HEK293 (cell line): ENCODE data around the gene ATP5MC2.

Source experiments
- GLIS1 ChIP-seq: fragments of 450-650 bp; formaldehyde crosslinking; IDR thresholded peaks from 2 replicates; pipeline ENCODE4 v1.5.1; 2016; ENCODE audit warnings: missing biosample characterization, missing genetic modification characterization
- GLIS2 ChIP-seq: fragments of 450-650 bp; formaldehyde crosslinking; IDR thresholded peaks from 2 replicates; pipeline ENCODE4 v1.5.1; 2016; ENCODE audit warnings: missing biosample characterization, missing genetic modification characterization
- KLF16 ChIP-seq: fragments of 450-650 bp; formaldehyde crosslinking; IDR thresholded peaks from 2 replicates; pipeline ENCODE4 v1.5.1; 2017; ENCODE audit warnings: missing biosample characterization, missing genetic modification characterization
- PRDM1 ChIP-seq: fragments of 450-650 bp; formaldehyde crosslinking; IDR thresholded peaks from 2 replicates; pipeline ENCODE4; 2016; ENCODE audit warnings: missing biosample characterization, missing genetic modification characterization
- SCRT1 ChIP-seq: fragments of 450-650 bp; formaldehyde crosslinking; IDR thresholded peaks from 2 replicates; pipeline ENCODE4 v1.5.1; 2016; ENCODE audit warnings: missing biosample characterization, missing genetic modification characterization, borderline replicate concordance
- SCRT2 ChIP-seq: fragments of 450-650 bp; formaldehyde crosslinking; IDR thresholded peaks from 2 replicates; pipeline ENCODE4 v1.5.1; 2016; ENCODE audit warnings: missing biosample characterization, missing genetic modification characterization
- SETDB1 ChIP-seq: IDR thresholded peaks from one replicate; pipeline ENCODE4 v1.6.1; 2017; ENCODE audit warnings: mild to moderate bottlenecking, low read length, moderate library complexity, mixed read lengths; ENCODE audit not compliant: insufficient read length
- TRIM28 ChIP-seq: IDR thresholded peaks from 2 replicates; pipeline ENCODE4 v1.6.1; 2011; ENCODE audit warnings: low read length, control low read depth, borderline replicate concordance
- YY2 ChIP-seq: fragments of 450-650 bp; formaldehyde crosslinking; IDR thresholded peaks from 2 replicates; pipeline ENCODE4 v1.5.1; 2016; ENCODE audit warnings: missing biosample characterization, missing genetic modification characterization
- ZBTB8A ChIP-seq: fragments of 450-650 bp; formaldehyde crosslinking; IDR thresholded peaks from 2 replicates; pipeline ENCODE4 v1.5.1; 2016; ENCODE audit warnings: missing biosample characterization, missing genetic modification characterization
- ZNF121 ChIP-seq: fragments of 450-650 bp; formaldehyde crosslinking; IDR thresholded peaks from 2 replicates; pipeline ENCODE4 v1.5.1; 2016; ENCODE audit warnings: missing biosample characterization, missing genetic modification characterization
- ZNF132 ChIP-seq: fragments of 450-650 bp; formaldehyde crosslinking; IDR thresholded peaks from 2 replicates; pipeline ENCODE4 v1.5.1; 2017; ENCODE audit warnings: missing biosample characterization, missing genetic modification characterization, borderline replicate concordance
- ZNF140 ChIP-seq: fragments of 450-650 bp; formaldehyde crosslinking; IDR thresholded peaks from 2 replicates; pipeline ENCODE4 v1.5.1; 2016; ENCODE audit warnings: missing biosample characterization, missing genetic modification characterization
- ZNF16 ChIP-seq: fragments of 450-650 bp; formaldehyde crosslinking; IDR thresholded peaks from 2 replicates; pipeline ENCODE4 v1.5.1; 2016; ENCODE audit warnings: low read depth, missing biosample characterization, missing genetic modification characterization
- ZNF19 ChIP-seq: fragments of 450-650 bp; formaldehyde crosslinking; IDR thresholded peaks from 2 replicates; pipeline ENCODE4; 2016; ENCODE audit warnings: missing biosample characterization, missing genetic modification characterization, low read depth
- ZNF211 ChIP-seq: fragments of 450-650 bp; formaldehyde crosslinking; IDR thresholded peaks from 2 replicates; pipeline ENCODE4 v1.5.1; 2016; ENCODE audit warnings: low read depth, missing biosample characterization, missing genetic modification characterization
- ZNF248 ChIP-seq: fragments of 450-650 bp; formaldehyde crosslinking; IDR thresholded peaks from 2 replicates; pipeline ENCODE4 v1.5.1; 2017; ENCODE audit warnings: missing biosample characterization, missing genetic modification characterization
- ZNF423 ChIP-seq: fragments of 450-650 bp; formaldehyde crosslinking; IDR thresholded peaks from 2 replicates; pipeline ENCODE4 v1.5.1; 2016; ENCODE audit warnings: missing biosample characterization, missing genetic modification characterization
- ZNF473 ChIP-seq: fragments of 450-650 bp; formaldehyde crosslinking; IDR thresholded peaks from 2 replicates; pipeline ENCODE4 v1.5.1; 2017; ENCODE audit warnings: missing biosample characterization, missing genetic modification characterization
- ZNF514 ChIP-seq: fragments of 450-650 bp; formaldehyde crosslinking; IDR thresholded peaks from 2 replicates; pipeline ENCODE4 v1.5.1; 2016; ENCODE audit warnings: missing biosample characterization, missing genetic modification characterization
- ZNF600 ChIP-seq: fragments of 450-650 bp; formaldehyde crosslinking; IDR thresholded peaks from 2 replicates; pipeline ENCODE4 v1.5.1; 2016; ENCODE audit warnings: missing biosample characterization, missing genetic modification characterization
- ZNF629 ChIP-seq: fragments of 450-650 bp; formaldehyde crosslinking; IDR thresholded peaks from 2 replicates; pipeline ENCODE4 v1.5.1; 2017; ENCODE audit warnings: missing biosample characterization, missing genetic modification characterization
- ZNF654 ChIP-seq: fragments of 450-650 bp; formaldehyde crosslinking; IDR thresholded peaks from 2 replicates; pipeline ENCODE4 v1.5.1; 2016; ENCODE audit warnings: low read depth, missing biosample characterization, missing genetic modification characterization
- ZNF670 ChIP-seq: fragments of 450-650 bp; formaldehyde crosslinking; IDR thresholded peaks from 2 replicates; pipeline ENCODE4 v1.5.1; 2016; ENCODE audit warnings: missing biosample characterization, missing genetic modification characterization, low read depth
- ZNF76 ChIP-seq: fragments of 450-650 bp; formaldehyde crosslinking; IDR thresholded peaks from 2 replicates; pipeline ENCODE4; 2016; ENCODE audit warnings: low read depth, missing biosample characterization, missing genetic modification characterization, borderline replicate concordance
- ZNF776 ChIP-seq: fragments of 450-650 bp; formaldehyde crosslinking; IDR thresholded peaks from 2 replicates; pipeline ENCODE4 v1.5.0; 2017; ENCODE audit warnings: missing biosample characterization, missing genetic modification characterization, borderline replicate concordance
- ZNF777 ChIP-seq: fragments of 450-650 bp; formaldehyde crosslinking; IDR thresholded peaks from 2 replicates; pipeline ENCODE4 v1.5.1; 2017; ENCODE audit warnings: missing biosample characterization, missing genetic modification characterization, borderline replicate concordance
- ZSCAN30 ChIP-seq: fragments of 450-650 bp; IDR thresholded peaks from 2 replicates; pipeline ENCODE4 v1.5.1; 2018; ENCODE audit warnings: missing biosample characterization, mild to moderate bottlenecking, missing genetic modification characterization, moderate library complexity
- TF ChIP-seq, protein P1 (sequence below): fragments of 450-650 bp; formaldehyde crosslinking; IDR thresholded peaks from 2 replicates; pipeline ENCODE4 v1.5.1; 2016; ENCODE audit warnings: missing biosample characterization, missing genetic modification characterization
- TF ChIP-seq, protein P2 (sequence below): fragments of 450-650 bp; formaldehyde crosslinking; IDR thresholded peaks from 2 replicates; pipeline ENCODE4 v1.5.1; 2016; ENCODE audit warnings: missing biosample characterization, missing genetic modification characterization, low read depth
- TF ChIP-seq, protein P3 (sequence below): fragments of 450-650 bp; formaldehyde crosslinking; IDR thresholded peaks from 2 replicates; pipeline ENCODE4 v1.5.1; 2016; ENCODE audit warnings: missing biosample characterization, missing genetic modification characterization
- TF ChIP-seq, protein P4 (sequence below): fragments of 450-650 bp; formaldehyde crosslinking; IDR thresholded peaks from 2 replicates; pipeline ENCODE4 v1.5.1; 2016; ENCODE audit warnings: missing biosample characterization, missing genetic modification characterization
- TF ChIP-seq, protein P5 (sequence below): fragments of 450-650 bp; formaldehyde crosslinking; IDR thresholded peaks from 2 replicates; pipeline ENCODE4 v1.5.1; 2016; ENCODE audit warnings: missing biosample characterization, missing genetic modification characterization

The ATP5MC2 gene

GRCh38 chr12:53675701-53676607, at the start of gene ATP5MC2 (continued):
- TF ChIP-seq GLIS1 (peak; percentile 80), GLIS2 (tag by site-specific recombination) (peak; percentile 65), ZBTB8A (tag by site-specific recombination) (peak; percentile 38), ZNF777 (tag by site-specific recombination) (no peak), ZNF132 (tag by site-specific recombination) (no peak), ZNF600 (tag by site-specific recombination) (peak; percentile 100), SETDB1 (no peak), ZNF654 (tag by site-specific recombination) (peak; percentile 84), ZNF16 (peak; percentile 29; the same call in 1 of the 2 replicates), ZNF121 (tag by site-specific recombination) (peak; percentile 100), PRDM1 (no peak), ZNF423 (tag by site-specific recombination) (no peak), ZNF514 (tag by site-specific recombination) (no peak), ZNF248 (tag by site-specific recombination) (no peak), ZNF776 (tag by site-specific recombination) (no peak), ZNF473 (tag by site-specific recombination) (no peak), KLF16 (tag by site-specific recombination) (peak; percentile 97), ZNF629 (peak; percentile 89), ZNF76 (tag by site-specific recombination) (peak; percentile 62; the same call in 1 of the 2 replicates), YY2 (peak; percentile 82), ZNF140 (tag by site-specific recombination) (no peak), ZNF19 (tag by site-specific recombination) (no peak), ZSCAN30 (tag by site-specific recombination) (peak; percentile 88; the same call in 1 of the 2 replicates), SCRT1 (tag by site-specific recombination) (peak; percentile 73), SCRT2 (tag by site-specific recombination) (peak; percentile 94), ZNF211 (no peak), ZNF670 (tag by site-specific recombination) (no peak), TRIM28 (peak; percentile 98)
- TF ChIP-seq, protein P1, sequence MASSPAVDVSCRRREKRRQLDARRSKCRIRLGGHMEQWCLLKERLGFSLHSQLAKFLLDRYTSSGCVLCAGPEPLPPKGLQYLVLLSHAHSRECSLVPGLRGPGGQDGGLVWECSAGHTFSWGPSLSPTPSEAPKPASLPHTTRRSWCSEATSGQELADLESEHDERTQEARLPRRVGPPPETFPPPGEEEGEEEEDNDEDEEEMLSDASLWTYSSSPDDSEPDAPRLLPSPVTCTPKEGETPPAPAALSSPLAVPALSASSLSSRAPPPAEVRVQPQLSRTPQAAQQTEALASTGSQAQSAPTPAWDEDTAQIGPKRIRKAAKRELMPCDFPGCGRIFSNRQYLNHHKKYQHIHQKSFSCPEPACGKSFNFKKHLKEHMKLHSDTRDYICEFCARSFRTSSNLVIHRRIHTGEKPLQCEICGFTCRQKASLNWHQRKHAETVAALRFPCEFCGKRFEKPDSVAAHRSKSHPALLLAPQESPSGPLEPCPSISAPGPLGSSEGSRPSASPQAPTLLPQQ (tag by site-specific recombination) = peak; percentile 86; the same call in 1 of the 2 replicates
- TF ChIP-seq, protein P2, sequence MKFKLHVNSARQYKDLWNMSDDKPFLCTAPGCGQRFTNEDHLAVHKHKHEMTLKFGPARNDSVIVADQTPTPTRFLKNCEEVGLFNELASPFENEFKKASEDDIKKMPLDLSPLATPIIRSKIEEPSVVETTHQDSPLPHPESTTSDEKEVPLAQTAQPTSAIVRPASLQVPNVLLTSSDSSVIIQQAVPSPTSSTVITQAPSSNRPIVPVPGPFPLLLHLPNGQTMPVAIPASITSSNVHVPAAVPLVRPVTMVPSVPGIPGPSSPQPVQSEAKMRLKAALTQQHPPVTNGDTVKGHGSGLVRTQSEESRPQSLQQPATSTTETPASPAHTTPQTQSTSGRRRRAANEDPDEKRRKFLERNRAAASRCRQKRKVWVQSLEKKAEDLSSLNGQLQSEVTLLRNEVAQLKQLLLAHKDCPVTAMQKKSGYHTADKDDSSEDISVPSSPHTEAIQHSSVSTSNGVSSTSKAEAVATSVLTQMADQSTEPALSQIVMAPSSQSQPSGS (tag by site-specific recombination) = peak; percentile 39; the same call in 1 of the 2 replicates
- TF ChIP-seq, protein P3, sequence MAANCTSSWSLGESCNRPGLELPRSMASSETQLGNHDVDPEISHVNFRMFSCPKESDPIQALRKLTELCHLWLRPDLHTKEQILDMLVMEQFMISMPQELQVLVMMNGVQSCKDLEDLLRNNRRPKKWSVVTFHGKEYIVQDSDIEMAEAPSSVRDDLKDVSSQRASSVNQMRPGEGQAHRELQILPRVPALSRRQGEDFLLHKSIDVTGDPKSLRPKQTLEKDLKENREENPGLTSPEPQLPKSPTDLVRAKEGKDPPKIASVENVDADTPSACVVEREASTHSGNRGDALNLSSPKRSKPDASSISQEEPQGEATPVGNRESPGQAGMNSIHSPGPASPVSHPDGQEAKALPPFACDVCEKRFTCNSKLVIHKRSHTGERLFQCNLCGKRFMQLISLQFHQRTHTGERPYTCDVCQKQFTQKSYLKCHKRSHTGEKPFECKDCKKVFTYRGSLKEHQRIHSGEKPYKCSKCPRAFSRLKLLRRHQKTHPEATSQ = peak; percentile 79; the same call in 1 of the 2 replicates
- TF ChIP-seq, protein P4, sequence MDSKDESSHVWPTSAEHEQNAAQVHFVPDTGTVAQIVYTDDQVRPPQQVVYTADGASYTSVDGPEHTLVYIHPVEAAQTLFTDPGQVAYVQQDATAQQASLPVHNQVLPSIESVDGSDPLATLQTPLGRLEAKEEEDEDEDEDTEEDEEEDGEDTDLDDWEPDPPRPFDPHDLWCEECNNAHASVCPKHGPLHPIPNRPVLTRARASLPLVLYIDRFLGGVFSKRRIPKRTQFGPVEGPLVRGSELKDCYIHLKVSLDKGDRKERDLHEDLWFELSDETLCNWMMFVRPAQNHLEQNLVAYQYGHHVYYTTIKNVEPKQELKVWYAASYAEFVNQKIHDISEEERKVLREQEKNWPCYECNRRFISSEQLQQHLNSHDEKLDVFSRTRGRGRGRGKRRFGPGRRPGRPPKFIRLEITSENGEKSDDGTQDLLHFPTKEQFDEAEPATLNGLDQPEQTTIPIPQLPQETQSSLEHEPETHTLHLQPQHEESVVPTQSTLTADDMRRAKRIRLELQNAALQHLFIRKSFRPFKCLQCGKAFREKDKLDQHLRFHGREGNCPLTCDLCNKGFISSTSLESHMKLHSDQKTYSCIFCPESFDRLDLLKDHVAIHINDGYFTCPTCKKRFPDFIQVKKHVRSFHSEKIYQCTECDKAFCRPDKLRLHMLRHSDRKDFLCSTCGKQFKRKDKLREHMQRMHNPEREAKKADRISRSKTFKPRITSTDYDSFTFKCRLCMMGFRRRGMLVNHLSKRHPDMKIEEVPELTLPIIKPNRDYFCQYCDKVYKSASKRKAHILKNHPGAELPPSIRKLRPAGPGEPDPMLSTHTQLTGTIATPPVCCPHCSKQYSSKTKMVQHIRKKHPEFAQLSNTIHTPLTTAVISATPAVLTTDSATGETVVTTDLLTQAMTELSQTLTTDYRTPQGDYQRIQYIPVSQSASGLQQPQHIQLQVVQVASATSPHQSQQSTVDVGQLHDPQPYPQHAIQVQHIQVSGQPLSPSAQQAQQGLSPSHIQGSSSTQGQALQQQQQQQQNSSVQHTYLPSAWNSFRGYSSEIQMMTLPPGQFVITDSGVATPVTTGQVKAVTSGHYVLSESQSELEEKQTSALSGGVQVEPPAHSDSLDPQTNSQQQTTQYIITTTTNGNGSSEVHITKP (tag by site-specific recombination) = peak; percentile 90
- TF ChIP-seq, protein P5, sequence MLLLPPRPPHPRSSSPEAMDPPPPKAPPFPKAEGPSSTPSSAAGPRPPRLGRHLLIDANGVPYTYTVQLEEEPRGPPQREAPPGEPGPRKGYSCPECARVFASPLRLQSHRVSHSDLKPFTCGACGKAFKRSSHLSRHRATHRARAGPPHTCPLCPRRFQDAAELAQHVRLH = peak; percentile 89
